ENCODE data around the gene ARRDC5.
"Not testable (repeated sequence)": the region's sequence is repeated elsewhere in the genome, so short reads cannot be mapped to it uniquely, and the experiment has no call there.

Gene ARRDC5

DNA sequence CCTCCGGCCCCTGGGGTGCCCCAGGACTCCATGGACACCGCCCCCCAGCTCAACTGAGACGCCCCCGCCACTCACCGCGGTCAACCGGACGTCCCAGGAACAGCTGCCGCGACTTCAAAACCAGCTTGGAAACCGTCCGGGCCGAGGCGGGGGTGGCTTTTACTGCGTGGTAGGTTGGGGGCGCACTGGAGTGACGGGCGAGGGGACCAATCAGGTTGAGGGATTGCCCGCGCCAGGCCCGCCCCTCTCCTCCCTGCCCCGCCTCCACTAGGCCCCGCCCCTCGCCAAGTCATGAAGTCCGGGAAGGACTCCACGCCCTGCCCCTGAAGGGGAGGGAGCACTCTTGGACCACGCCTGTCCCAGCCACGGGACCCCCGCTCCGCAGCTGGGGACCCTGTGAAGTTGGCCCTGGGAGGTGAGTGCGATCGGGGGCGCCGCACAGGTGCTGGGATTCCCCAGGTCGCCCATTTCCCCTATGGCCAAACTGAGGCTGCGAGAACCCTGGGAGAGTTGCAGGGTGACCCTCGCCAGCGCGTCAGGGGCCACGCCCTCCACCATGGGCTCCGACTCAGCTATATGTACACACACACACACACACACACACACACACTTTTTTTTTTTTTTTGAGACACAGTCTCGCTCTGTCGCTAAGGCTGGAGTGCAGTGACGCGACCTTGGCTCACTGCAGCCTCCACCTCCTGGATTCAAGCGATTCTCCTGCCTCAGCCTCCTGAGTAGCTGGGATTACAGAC is 35.0 kb downstream of the ARRDC5 start, which contains the start of gene PLIN3:
Gene PLIN3, minus strand, starts transcription at position 134 of the 752 bp plus-strand sequence. CDS start 6,273 bp downstream, outside the sequence.
- DNase-seq = peak; percentile 96

- DNase-seq = peak; percentile 52
Observed at GRCh38 chr19:4866595-4867424, 35.9 kb downstream of the ARRDC5 start.

GRCh38 chr19:4861147-4861546 is 41.5 kb downstream of the ARRDC5 start:
- no peak for DNase-seq

- no peak for DNase-seq
Observed at GRCh38 chr19:4859697-4860096, 43.0 kb downstream of the ARRDC5 start.

- not testable (repeated sequence) for DNase-seq
Observed at GRCh38 chr19:4856468-4856867, 46.2 kb downstream of the ARRDC5 start.

- not testable (repeated sequence) for DNase-seq
Observed at GRCh38 chr19:4853506-4853905, 49.2 kb downstream of the ARRDC5 start.

DNA sequence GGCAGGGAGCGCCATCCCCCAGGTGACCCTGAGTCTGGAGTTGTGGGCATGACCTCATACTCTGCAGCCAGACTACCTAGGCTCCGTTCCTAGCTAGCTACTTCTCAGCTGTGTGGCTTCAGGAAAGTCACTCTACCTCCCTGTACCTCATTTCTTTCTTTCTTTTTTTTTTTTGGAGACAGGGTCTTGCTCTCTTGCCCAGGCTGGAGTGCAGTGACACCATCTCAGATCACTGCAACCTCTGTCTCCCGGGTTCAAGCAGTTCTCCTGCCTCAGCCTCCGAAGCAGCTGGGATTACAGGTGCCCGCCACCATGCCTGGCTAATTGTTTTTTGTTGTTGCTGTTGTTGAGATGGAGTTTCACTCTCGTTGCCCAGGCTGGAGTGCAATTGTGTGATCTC is 50.2 kb downstream of the ARRDC5 start:
- no peak for DNase-seq

GRCh38 chr19:4851551-4852290 is 51.0 kb downstream of the ARRDC5 start:
- peak; percentile 61 for DNase-seq

- no peak for DNase-seq
Observed at GRCh38 chr19:4849019-4849418, 53.7 kb downstream of the ARRDC5 start.

- no peak for DNase-seq
Observed at GRCh38 chr19:4847190-4847973, 55.3 kb downstream of the ARRDC5 start.

DNA sequence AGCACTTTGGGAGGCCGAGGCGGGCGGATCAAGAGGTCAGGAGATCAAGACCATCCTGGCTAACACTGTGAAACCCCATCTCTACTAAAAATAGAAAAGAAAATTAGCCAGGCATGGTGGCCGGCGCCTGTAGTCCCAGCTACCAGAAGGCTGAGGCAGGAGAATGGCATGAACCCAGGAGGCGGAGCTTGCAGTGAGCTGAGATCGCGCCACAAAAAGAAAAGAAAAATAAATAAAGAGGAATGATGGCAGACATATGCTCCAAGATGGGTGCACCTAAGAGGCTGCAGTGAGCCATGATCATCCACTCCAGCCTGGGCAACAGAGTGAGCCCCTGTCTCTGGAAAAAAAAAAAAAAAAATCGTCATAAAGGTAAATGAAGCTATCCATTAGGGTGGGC is 56.7 kb downstream of the ARRDC5 start:
- DNase-seq = peak; percentile 60

DNA sequence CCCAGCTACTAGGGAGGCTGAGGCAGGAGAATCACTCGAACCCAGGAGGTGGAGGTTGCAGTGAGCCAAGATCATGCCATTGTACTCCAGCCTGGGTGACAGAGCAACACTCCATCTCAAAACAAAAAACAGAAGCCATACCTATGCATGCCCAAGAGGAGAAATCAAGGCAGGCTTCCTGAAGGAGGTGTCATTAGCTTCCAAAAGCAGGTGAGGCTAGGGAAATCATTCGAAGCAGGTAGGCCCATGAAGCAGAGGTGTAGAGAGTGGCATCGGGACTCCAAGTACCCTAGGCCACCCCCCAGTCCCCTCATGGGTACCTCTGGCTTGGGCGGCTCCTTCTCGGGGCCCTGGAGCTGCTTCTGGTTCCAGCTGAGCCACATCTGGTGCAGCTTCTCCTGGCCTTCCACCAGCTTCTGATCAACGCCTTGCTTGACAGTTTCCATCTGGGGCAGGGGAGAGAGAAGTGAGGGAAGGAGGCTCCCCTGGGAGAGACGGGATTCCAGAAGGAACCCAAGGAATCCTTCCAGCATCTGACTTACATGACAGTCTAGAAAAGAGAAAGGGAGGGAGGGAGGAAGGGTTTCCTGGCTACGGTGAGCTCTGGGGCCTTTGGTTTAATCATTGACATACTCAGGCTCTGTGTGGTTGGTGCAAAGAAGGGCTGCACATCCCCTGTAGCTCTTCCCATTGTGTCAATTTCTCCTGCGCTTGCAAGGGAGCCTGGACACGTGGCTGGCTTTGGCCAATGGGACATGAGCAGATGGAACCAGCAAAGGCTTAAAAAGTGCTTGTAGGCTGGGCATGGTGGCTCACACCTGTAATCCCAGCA is 58.1 kb downstream of the ARRDC5 start:
- DNase-seq = peak; percentile 93

DNA sequence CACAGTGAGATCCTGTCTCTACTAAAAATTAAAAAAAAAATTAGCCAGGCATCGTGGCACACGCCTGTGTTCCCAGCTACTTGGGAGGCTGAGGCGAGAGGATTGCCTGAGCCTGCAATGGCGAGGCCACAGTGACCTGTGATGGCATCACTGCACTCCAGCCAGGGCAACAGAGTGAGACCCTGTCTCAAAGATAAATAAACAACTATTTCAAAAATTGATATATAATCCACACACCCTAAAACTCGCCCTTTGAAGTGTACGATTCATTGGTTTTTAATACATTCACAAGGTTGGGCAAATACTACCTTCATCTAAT is 59.1 kb downstream of the ARRDC5 start:
- DNase-seq = no peak

Data from fibroblast of skin of scalp (primary cell).